GM19099 (cell line): ENCODE results near the gene OSBPL9.

Experiments used
- POLR2A ChIP-seq: IDR thresholded peaks from 3 replicates; pipeline ENCODE4 v1.6.1; 2011; ENCODE audit warnings: low read depth; ENCODE audit not compliant: insufficient read length; ENCODE audit errors: extremely low read depth

Gene OSBPL9, protein sequence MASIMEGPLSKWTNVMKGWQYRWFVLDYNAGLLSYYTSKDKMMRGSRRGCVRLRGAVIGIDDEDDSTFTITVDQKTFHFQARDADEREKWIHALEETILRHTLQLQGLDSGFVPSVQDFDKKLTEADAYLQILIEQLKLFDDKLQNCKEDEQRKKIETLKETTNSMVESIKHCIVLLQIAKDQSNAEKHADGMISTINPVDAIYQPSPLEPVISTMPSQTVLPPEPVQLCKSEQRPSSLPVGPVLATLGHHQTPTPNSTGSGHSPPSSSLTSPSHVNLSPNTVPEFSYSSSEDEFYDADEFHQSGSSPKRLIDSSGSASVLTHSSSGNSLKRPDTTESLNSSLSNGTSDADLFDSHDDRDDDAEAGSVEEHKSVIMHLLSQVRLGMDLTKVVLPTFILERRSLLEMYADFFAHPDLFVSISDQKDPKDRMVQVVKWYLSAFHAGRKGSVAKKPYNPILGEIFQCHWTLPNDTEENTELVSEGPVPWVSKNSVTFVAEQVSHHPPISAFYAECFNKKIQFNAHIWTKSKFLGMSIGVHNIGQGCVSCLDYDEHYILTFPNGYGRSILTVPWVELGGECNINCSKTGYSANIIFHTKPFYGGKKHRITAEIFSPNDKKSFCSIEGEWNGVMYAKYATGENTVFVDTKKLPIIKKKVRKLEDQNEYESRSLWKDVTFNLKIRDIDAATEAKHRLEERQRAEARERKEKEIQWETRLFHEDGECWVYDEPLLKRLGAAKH

DNA sequence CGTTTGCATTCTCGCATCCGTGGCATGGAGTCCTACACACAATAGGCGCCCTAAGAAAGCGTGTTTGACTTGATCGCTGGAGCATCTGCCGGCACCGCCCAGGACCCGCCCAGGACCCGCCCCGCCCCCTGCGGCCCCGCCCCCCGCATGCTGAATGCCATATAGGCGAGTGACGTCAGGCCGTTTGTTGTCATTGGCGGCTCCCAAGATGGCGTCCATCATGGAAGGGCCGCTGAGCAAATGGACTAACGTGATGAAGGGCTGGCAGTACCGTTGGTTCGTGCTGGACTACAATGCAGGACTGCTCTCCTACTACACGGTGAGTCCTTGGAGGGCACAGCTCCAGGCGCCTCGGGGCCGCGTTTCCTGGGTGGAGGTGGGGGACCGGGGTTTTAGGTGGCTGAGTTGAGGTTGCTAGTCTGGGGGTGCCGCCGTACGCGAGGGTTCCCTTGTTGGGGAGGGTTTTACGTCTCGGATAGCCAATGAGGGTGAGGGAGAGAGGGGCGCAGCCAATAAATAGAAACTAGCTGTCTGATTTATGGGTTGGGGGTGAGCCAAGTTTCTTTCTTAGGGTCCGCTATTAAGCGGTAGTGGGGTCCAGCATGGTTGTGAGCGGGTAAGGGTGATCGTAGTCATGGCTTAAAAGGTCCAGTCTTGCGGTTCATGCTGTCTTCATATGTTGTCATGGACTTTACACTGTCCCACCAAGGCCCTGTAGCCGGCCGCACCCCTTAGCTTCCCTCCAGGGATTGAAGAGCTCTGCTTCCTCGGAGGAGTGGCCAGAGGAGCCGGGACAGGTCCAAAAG lies at the start of gene OSBPL9:
Gene OSBPL9 (plus strand): TSS at position 190 of the 806 bp plus-strand sequence. CDS start 19 bp downstream, at position 209.
- TF ChIP-seq POLR2A: peak; percentile 68

DNA sequence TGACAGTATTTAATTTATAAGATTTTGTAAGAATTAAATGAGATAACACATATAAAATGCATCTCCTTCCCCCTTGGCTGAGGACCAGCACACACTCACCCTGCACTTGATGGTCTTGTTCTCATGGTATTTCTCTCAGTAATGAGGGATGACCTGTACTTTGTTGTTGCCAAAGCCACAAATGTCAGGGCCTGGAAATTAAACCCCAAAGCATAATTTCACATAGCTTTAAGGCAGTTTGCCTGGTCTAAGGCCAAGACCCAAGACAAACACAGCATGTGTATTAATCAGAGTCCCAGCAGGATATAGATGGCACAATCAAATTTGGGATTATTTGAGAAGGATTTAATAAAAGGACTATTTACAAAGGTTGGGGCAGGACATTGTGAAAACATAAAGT lies 49.2 kb upstream of the OSBPL9 start:
- TF ChIP-seq POLR2A: no peak

DNA sequence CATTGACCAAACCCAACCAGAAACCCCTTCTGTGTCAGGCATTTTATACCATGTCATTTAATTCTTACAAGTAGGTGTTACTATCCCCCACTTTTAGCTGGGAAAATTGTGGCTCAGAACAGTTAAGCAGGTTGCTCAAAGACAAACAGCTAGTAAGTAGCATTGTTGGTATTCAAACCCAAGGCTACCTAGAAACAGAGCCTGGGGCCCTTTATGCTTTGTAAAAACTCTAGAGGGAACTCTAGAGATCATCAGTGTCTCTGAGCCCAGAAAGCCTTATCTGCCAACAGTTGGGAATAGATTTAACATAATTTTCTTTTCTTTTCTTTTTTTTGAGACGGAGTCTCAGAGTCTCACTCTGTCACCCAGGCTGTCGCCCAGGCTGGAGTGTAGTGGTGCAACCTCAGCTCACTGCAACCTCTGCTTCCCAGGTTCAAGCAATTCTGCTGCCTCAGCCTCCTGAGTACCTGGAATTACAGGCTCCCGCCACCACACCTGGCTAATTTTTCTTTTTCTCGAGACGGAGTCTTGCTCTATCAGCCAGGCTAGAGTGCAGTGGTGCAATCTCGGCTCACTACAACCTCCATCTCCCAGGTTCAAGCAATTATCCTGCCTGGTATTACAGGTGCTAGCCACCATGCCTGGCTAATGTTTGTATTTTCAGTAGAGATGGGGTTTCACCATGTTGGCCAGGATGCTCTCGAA lies 48.5 kb upstream of the OSBPL9 start:
- TF ChIP-seq POLR2A: no peak

DNA sequence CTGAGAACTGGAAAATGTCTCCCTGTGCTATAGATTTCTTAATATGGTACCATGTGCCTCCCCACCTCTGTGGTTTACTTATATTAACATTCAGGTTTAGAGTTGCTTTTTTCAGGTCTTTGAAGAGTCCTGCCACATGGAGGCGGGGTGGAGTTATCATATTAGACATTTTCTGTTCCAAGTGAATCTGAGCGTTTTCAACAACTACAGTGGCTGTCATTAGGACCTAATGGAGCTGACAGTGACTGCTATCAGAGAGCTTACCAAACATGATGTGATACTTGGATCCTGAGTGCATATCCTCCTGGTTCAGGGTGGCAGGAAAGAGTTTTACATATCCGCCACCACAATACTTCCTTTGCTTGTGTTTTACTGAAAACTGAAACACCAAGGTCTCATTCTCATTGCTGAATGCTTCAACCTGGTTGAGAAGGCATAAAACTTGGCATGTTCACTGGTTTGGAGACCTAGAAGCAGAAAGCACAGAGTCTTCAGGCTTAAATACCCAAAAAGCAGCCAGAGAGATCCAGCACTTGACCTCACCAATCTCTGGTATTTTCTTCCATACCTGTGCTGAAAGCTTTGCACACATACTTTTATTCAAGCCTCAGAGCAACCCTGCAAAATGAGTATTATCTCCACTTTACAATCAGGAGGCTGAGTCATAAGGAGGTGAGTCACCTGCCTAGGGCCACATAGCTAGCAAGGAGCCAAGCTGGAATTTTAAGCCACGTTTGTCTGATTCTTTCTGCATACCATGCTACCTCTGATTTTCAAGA lies 47.4 kb upstream of the OSBPL9 start:
- no peak for TF ChIP-seq POLR2A

DNA sequence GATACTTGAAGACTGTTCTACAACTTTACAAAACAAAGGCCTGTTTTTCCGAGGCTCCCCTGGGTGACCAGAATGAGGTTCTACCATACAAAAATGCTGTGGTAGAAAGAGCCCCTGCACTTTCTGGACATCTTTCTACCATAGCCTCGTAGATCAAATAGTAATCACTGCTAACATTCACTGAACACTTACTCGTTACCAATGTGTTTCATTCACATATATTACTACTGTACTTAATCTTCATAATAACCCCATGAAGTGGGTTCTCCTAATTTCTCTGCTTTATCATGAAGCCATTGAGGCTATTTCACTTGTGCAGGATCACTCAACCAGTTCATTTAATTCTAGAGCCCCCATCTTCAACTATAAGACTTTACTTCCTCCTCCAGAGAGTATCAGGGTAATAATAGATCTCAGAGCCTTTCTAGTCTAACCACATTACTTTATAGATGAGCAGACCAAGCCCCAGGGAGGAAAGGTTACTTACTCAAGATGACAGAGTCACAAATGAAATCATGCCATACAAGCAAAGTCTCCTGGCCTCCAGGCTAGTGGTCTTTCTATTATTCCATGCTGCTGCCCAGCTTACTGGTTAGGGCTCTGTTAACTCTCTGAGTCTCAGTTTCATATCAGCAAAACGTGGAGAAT lies 46.7 kb upstream of the OSBPL9 start:
- no peak for TF ChIP-seq POLR2A

DNA sequence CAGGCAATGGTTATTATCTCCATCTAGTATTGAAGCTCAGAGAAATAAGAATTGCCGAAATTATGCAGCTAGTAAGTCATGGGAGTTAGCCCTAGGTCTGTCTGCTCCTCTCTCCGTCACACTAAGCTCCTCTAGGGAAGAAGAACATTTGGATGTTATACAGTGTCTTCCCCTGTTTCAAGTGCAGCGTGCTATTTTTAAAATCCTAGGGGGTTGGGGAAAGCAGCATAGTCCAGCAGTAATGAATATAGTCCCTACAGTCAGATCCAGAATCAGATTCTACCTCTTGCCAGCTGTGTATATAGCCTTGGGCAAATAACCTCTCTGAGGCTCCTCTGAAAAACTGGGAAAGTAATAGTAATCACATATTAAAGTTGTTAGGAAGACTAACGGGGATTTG lies 44.5 kb upstream of the OSBPL9 start:
- no peak for TF ChIP-seq POLR2A

GRCh38 chr1:51574796-51575195 lies 42.1 kb upstream of the OSBPL9 start:
- no peak for TF ChIP-seq POLR2A

GRCh38 chr1:51575406-51576084 lies 41.3 kb upstream of the OSBPL9 start:
- TF ChIP-seq POLR2A: no peak

DNA sequence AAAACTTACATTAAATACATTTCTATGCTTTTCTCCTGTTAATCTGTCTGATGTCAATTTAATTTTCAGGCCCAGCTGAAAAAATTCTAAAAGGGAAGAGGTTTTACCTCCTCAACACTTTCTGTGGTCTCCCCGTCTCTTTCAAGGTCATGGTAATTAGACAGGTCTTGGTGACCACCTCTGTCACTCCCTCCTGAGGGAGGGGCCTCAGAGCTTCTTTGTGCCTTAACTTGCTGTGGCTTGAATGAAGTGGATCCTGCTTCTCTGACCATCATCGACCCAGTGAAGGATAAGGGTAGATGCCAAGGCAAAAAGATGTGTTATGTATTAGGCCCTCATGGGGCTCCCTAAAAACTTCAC lies 40.8 kb upstream of the OSBPL9 start:
- no peak for TF ChIP-seq POLR2A

GRCh38 chr1:51576923-51577322 lies 40.0 kb upstream of the OSBPL9 start:
- TF ChIP-seq POLR2A: no peak

- TF ChIP-seq POLR2A: no peak
These were observed 38.3 kb upstream of the OSBPL9 start for GRCh38 chr1:51578383-51579109.

DNA sequence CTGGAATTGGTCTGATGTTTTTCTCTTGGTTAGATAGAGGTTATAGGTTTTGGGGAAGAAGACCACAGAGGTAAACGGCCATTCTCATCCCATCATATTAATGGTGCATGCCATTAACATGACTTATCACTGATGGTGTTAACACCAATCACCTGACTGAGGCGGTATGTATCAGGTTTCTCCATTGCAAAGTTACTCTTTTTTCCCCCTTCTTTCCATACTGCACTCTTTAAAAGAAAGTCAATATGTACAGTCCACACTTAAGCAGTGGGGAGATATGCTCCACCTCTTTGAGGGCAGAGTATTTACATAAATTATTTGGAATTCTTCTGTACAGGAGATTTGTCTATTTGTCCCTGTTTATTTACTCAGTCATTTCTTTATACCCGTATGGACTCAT lies 35.7 kb upstream of the OSBPL9 start:
- no peak for TF ChIP-seq POLR2A
